Activated B cell treated with CpG ODN at 0.5 μM for 24 hours (primary cell): ENCODE measurements around the gene KCNMB2. TPM values are rescaled to one million over a fixed set of nuclear protein-coding genes. Genes with fewer than 3 reads are reported as not detected.

ENCODE experiments used
- ATAC-seq: fragments of 200-7000 bp; cut with Tn5 transposase; one replicate; pipeline ENCODE4 v1.10.0; 2021; ENCODE audit warnings: low read depth, mild to moderate bottlenecking, moderate library complexity
- CTCF ChIA-PET: fragments of 350-600 bp; sonication (Branson Sonifier 250); formaldehyde crosslinking; loops from one replicate; lab custom pipeline; 2021; ENCODE audit warnings: antibody characterized with exemption; lab: Charles Lee
- POLR2A ChIA-PET: fragments of 350-600 bp; sonication (Branson Sonifier 250); formaldehyde crosslinking; loops from one replicate; lab custom pipeline; 2021; ENCODE audit warnings: antibody characterized with exemption; lab: Charles Lee
- DNase-seq: peaks from one replicate; pipeline ENCODE4 v3.0.0; 2022
- H3K27ac Mint-ChIP-seq: one replicate; pipeline ENCODE4 v1.8.0; 2020; ENCODE audit warnings: mixed read lengths
- H3K27me3 Mint-ChIP-seq: one replicate; pipeline ENCODE4 v1.8.0; 2021; ENCODE audit warnings: mixed read lengths
- H3K36me3 Mint-ChIP-seq: one replicate; pipeline ENCODE4 v1.8.0; 2021; ENCODE audit warnings: low read depth, mixed read lengths
- H3K4me1 Mint-ChIP-seq: one replicate; pipeline ENCODE4 v1.8.0; 2021; ENCODE audit warnings: mixed read lengths
- H3K4me3 Mint-ChIP-seq: one replicate; pipeline ENCODE4 v1.8.0; 2020; ENCODE audit warnings: mild to moderate bottlenecking, mixed read lengths
- H3K9me3 Mint-ChIP-seq: one replicate; pipeline ENCODE4 v1.8.0; 2020; ENCODE audit warnings: mixed read lengths
- CTCF ChIP-seq: fragments of 200-600 bp; IDR thresholded peaks from one replicate; pipeline ENCODE4 v1.8.0; 2022; ENCODE audit warnings: antibody characterized with exemption, mild to moderate bottlenecking
- intact Hi-C: fragments of 100-400 bp; cut with micrococcal nuclease; formaldehyde crosslinking; loops from one replicate; pipeline ENCODE4 v1.15.1; 2024
- total RNA-seq: library from RNA; stranded (reverse); gene quantifications from 2 replicates; pipeline ENCODE4 v1.2.3, GENCODE V29; 2022

The KCNMB2 gene
- total RNA-seq, 1 donor from 2014 or later: not detected

GRCh38 chr3:178505832-178506231 is 30.4 kb upstream of the KCNMB2 start:
- Mint-ChIP-seq H3K27me3 (no peaks in the 10 kb centered on the region), H3K27ac (no peak overlapping the region), H3K9me3 (no peaks in the 10 kb centered on the region), H3K4me1 (no peaks in the 10 kb centered on the region), H3K4me3 (no peak overlapping the region), H3K36me3 (no peaks in the 10 kb centered on the region)
- DNase-seq (no peak), ATAC-seq (no peak)
- intact Hi-C loops: no loop called here
- no peak for TF ChIP-seq CTCF
- CTCF ChIA-PET: no interaction called here
- POLR2A ChIA-PET: no interaction called here

GRCh38 chr3:178507507-178508442 is 28.5 kb upstream of the KCNMB2 start:
- H3K4me1 Mint-ChIP-seq: no peaks in the 10 kb centered on the region
- TF ChIP-seq CTCF: no peak
- DNase-seq (no peak), ATAC-seq (no peak)
- no peaks in the 10 kb centered on the region for H3K27me3 Mint-ChIP-seq
- H3K36me3 Mint-ChIP-seq: no peaks in the 10 kb centered on the region
- H3K9me3 Mint-ChIP-seq: no peaks in the 10 kb centered on the region
- ChIA-PET CTCF (no interaction called here), POLR2A (no interaction called here)
- no peak overlapping the region for H3K4me3 Mint-ChIP-seq
- intact Hi-C loops: no loop called here
- no peak overlapping the region for H3K27ac Mint-ChIP-seq

- Mint-ChIP-seq H3K27me3 (no peaks in the 10 kb centered on the region), H3K9me3 (no peaks in the 10 kb centered on the region), H3K4me3 (no peak overlapping the region), H3K4me1 (no peaks in the 10 kb centered on the region), H3K36me3 (no peaks in the 10 kb centered on the region), H3K27ac (no peak overlapping the region)
- no peak for ATAC-seq
- intact Hi-C loops: no loop called here
- no peak for DNase-seq
- TF ChIP-seq CTCF: no peak
- POLR2A ChIA-PET: no interaction called here
- CTCF ChIA-PET: no interaction called here
Observed at GRCh38 chr3:178508443-178508825, 27.8 kb upstream of the KCNMB2 start.

GRCh38 chr3:178510496-178510895 is 25.7 kb upstream of the KCNMB2 start:
- TF ChIP-seq CTCF: no peak
- no peak for ATAC-seq
- H3K4me3 Mint-ChIP-seq: no peak overlapping the region
- H3K27me3 Mint-ChIP-seq: no peaks in the 10 kb centered on the region
- DNase-seq: no peak
- H3K36me3 Mint-ChIP-seq: no peaks in the 10 kb centered on the region
- POLR2A ChIA-PET: no interaction called here
- H3K27ac Mint-ChIP-seq: no peak overlapping the region
- CTCF ChIA-PET: no interaction called here
- intact Hi-C loops: no loop called here
- no peaks in the 10 kb centered on the region for H3K4me1 Mint-ChIP-seq
- H3K9me3 Mint-ChIP-seq: no peaks in the 10 kb centered on the region

- H3K4me1 Mint-ChIP-seq: no peaks in the 10 kb centered on the region
- ChIA-PET POLR2A (no interaction called here), CTCF (no interaction called here)
- intact Hi-C loops: no loop called here
- H3K4me3 Mint-ChIP-seq: no peak overlapping the region
- no peak for TF ChIP-seq CTCF
- ATAC-seq (no peak), DNase-seq (no peak)
- no peaks in the 10 kb centered on the region for H3K36me3 Mint-ChIP-seq
- H3K9me3 Mint-ChIP-seq: no peaks in the 10 kb centered on the region
- H3K27ac Mint-ChIP-seq: no peak overlapping the region
- no peaks in the 10 kb centered on the region for H3K27me3 Mint-ChIP-seq
Observed at GRCh38 chr3:178512647-178513046, 23.6 kb upstream of the KCNMB2 start.
